Measurements from ENCODE around the gene REST. TPM values are rescaled to one million over a fixed set of nuclear protein-coding genes. Genes with fewer than 3 reads are reported as not detected.
A peak's percentile ranks its signal among the peaks of the same experiment; 100 is the strongest.
"Not testable (repeated sequence)": the region's sequence is repeated elsewhere in the genome, so short reads cannot be mapped to it uniquely, and the experiment has no call there.

REST gene
- total RNA-seq, 6 experiments from 2014 or later, result 48.0 to 53.4 (median 52.1) TPM

DNA sequence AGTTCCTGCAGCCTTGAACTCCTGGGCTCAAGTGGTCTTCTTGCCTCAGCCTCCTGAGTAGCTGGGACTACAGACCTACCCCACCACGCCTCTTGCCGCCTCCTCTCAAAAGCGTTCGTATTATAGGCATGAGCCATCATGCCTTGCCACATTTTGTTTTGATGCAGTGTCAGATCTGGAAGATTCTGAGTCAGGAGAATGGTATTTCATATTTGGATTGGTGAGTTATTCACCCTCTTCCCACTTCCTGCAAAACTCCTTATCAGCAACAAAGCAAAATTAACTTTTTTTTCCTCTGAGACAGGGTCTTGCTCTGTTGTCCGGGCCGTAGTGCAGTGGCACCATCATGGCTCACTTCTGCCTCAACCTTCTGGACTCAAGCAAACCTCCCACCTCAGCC lies 29.6 kb downstream of the REST start:
- H3K36me3 Mint-ChIP-seq (ENCODE audit: low read depth), result peaks cover 19% of the 10 kb centered on the region
- peak overlapping the region; percentile 79 for H3K27ac Mint-ChIP-seq
- H3K4me3 Mint-ChIP-seq, result peak overlapping the region; percentile 76
- H3K9me3 Mint-ChIP-seq, result no peaks in the 10 kb centered on the region
- peak; percentile 82 for DNase-seq
- peaks cover 35% of the 10 kb centered on the region for H3K4me1 Mint-ChIP-seq (ENCODE audit: low read depth)
- TF ChIP-seq, protein P1, sequence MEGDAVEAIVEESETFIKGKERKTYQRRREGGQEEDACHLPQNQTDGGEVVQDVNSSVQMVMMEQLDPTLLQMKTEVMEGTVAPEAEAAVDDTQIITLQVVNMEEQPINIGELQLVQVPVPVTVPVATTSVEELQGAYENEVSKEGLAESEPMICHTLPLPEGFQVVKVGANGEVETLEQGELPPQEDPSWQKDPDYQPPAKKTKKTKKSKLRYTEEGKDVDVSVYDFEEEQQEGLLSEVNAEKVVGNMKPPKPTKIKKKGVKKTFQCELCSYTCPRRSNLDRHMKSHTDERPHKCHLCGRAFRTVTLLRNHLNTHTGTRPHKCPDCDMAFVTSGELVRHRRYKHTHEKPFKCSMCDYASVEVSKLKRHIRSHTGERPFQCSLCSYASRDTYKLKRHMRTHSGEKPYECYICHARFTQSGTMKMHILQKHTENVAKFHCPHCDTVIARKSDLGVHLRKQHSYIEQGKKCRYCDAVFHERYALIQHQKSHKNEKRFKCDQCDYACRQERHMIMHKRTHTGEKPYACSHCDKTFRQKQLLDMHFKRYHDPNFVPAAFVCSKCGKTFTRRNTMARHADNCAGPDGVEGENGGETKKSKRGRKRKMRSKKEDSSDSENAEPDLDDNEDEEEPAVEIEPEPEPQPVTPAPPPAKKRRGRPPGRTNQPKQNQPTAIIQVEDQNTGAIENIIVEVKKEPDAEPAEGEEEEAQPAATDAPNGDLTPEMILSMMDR (IDR thresholded peaks at IDR 0.05), result no peak
- H3K27me3 Mint-ChIP-seq (ENCODE audit: insufficient read depth), result peaks cover 6% of the 10 kb centered on the region

DNA sequence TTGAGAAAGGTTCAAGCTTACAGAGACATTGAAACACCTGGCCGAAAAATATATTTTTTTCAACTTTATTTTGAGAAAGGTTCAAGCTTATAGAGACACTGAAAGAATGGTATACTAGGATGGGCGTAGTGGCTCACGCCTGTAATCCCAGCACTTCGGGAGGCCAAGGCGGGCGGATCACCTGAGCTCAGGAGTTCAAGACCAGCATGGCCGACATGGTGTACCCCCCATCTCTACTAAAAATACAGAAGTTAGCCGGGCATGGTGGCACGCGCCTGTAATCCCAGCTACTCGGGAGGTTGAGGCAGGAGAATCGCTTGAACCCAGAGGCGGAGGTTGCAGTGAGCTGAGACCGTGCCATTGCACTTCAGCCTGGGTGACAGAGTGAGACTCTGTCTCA lies 32.1 kb downstream of the REST start:
- H3K9me3 Mint-ChIP-seq; H3K4me3 Mint-ChIP-seq; H3K27me3 Mint-ChIP-seq (ENCODE audit: insufficient read depth); H3K27ac Mint-ChIP-seq; DNase-seq: not testable (repeated sequence)
- Mint-ChIP-seq H3K4me1 (ENCODE audit: low read depth) (peaks cover 27% of the 10 kb centered on the region), H3K36me3 (ENCODE audit: low read depth) (peaks cover 19% of the 10 kb centered on the region)

GRCh38 chr4:56940403-56940802 lies 32.7 kb downstream of the REST start:
- TF ChIP-seq, protein P1 (IDR thresholded peaks at IDR 0.05), result no peak
- peaks cover 21% of the 10 kb centered on the region for H3K4me1 Mint-ChIP-seq (ENCODE audit: low read depth)
- no peak overlapping the region for H3K4me3 Mint-ChIP-seq
- no peak overlapping the region for H3K27ac Mint-ChIP-seq
- no peak for DNase-seq
- no peaks in the 10 kb centered on the region for H3K9me3 Mint-ChIP-seq
- peaks cover 19% of the 10 kb centered on the region for H3K36me3 Mint-ChIP-seq (ENCODE audit: low read depth)
- H3K27me3 Mint-ChIP-seq (ENCODE audit: insufficient read depth), result peaks cover 6% of the 10 kb centered on the region

DNA sequence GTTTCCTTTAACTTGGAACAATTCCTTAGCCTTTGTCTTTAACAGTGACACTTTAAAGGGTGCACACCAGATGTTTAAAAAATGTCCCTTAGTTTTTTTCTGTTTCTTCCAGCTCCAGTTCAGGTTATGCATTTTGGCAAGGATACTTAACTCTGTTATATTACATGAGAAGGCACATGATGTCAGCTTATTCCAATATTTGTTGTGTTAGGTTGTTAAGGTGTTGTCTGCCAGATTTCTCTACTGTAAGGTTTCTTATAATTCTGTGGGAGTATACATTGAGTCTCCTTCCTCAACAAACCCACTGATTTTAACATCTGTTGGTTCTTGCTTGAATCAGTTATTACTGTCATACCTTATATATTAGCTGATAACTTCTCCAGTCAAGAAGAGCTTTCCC lies 33.3 kb downstream of the REST start:
- Mint-ChIP-seq H3K27me3 (ENCODE audit: insufficient read depth) (peaks cover 6% of the 10 kb centered on the region), H3K9me3 (no peaks in the 10 kb centered on the region), H3K4me1 (ENCODE audit: low read depth) (peaks cover 19% of the 10 kb centered on the region), H3K36me3 (ENCODE audit: low read depth) (peaks cover 19% of the 10 kb centered on the region), H3K4me3 (no peak overlapping the region), H3K27ac (no peak overlapping the region)
- TF ChIP-seq, protein P1 (IDR thresholded peaks at IDR 0.05), result no peak
- no peak for DNase-seq

DNA sequence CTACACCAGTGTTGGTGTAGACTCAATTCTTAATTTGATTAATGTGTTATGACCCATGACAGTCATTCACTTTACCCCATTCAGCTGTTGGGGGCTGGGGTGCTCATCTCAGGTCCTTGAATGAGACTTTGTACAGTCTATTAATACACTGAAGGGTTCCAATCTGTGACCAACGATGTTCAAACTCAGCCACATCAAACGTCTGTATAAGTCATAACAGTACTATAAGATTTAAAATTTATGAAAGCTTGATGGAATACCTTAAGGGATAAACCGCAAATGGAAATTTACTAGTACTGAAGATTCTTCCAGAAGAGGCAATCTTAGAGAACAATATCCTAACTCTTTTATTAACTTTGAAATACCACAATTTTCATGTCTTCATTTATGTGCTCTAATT lies 33.7 kb downstream of the REST start:
- H3K36me3 Mint-ChIP-seq (ENCODE audit: low read depth), result peaks cover 19% of the 10 kb centered on the region
- DNase-seq, result no peak
- no peak overlapping the region for H3K4me3 Mint-ChIP-seq
- peaks cover 6% of the 10 kb centered on the region for H3K27me3 Mint-ChIP-seq (ENCODE audit: insufficient read depth)
- TF ChIP-seq, protein P1 (IDR thresholded peaks at IDR 0.05), result no peak
- no peak overlapping the region for H3K27ac Mint-ChIP-seq
- peaks cover 19% of the 10 kb centered on the region for H3K4me1 Mint-ChIP-seq (ENCODE audit: low read depth)
- H3K9me3 Mint-ChIP-seq, result no peaks in the 10 kb centered on the region

DNA sequence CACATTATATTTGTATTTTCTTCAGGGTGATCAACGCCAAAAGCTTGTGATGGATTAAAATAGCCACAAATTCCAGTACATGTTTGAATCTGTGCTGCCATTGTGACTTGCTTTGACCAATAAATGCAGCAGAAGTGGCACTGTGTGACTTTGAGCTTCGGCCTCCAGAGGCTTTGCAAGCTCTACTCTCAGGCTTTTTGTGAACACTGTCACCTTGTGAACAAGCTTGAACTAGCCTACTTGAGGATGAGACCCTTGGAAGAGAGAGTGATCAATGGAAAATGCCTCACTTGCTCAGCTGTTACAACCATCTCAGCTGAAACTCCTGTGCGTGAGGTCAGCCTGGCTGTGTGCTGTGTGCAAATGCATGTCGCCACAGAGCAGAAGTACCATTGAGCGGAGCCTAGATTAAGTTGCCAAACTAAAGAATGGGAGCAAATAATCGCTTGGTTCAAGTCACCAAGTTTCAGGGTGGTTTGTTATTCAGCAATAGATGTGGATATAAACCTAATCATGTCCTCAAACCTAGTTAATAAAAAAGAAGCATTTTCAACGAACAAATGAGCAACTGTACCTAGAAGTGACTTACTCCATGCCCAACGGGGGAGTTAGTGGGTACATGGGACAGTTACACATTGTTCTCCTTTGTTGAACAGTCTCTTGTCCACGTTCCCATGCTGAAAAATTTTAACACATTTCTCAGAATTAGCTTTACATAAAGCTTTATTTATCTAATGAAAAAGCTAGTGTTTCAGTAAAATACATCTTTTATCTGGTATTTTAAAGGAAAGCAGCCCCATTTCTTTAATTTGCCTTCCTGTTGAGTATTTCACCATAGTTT lies 46.2 kb downstream of the REST start:
- TF ChIP-seq, protein P1 (IDR thresholded peaks at IDR 0.05), result no peak
- peaks cover 2% of the 10 kb centered on the region for H3K27me3 Mint-ChIP-seq (ENCODE audit: insufficient read depth)
- no peaks in the 10 kb centered on the region for H3K36me3 Mint-ChIP-seq (ENCODE audit: low read depth)
- no peak overlapping the region for H3K27ac Mint-ChIP-seq
- no peaks in the 10 kb centered on the region for H3K9me3 Mint-ChIP-seq
- no peak for DNase-seq
- H3K4me1 Mint-ChIP-seq (ENCODE audit: low read depth), result peaks cover 18% of the 10 kb centered on the region
- H3K4me3 Mint-ChIP-seq, result no peak overlapping the region

All from HFFc6 (cell line).